GM19395 (cell line): Measurements from ENCODE around the gene EPB41L2.
"Not testable (repeated sequence)": the region's sequence is repeated elsewhere in the genome, so short reads cannot be mapped to it uniquely, and the experiment has no call there.

Experiments used
- ATAC-seq: cut with Tn5 transposase; IDR thresholded peaks from one replicate; pipeline ENCODE4 v1.9.1; 2021; ENCODE audit warnings: mild to moderate bottlenecking, moderate library complexity; ENCODE audit not compliant: unreplicated experiment

EPB41L2 gene

GRCh38 chr6:131063028-131063763 lies at the start of gene EPB41L2:
Gene EPB41L2 (minus strand): TSS chr6:131063245. CDS start chr6:130956485, 106,760 bp downstream.
- peak; percentile 70 for ATAC-seq

GRCh38 chr6:131112249-131112648 lies 49.2 kb upstream of the EPB41L2 start:
- ATAC-seq = no peak

- ATAC-seq = no peak
These were observed 44.1 kb upstream of the EPB41L2 start for GRCh38 chr6:131107151-131107550.

DNA sequence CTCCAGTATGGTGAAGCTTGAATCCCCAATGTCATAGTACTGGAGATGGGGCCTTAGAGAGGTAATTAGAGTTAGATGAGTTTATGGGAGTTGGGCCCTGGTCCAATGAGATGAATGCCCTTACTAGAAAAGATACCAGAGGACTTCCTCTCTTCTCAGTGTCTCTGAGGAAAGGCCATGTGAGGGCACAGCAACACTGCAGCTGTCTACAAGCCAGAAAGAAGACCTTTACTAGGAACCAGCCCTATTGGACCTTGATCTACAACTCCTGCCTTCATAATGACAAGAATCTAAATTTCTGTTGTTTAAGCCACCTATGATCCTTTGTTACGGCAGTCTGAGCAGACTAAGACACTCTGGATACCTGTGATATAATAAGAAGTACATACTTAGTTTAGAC lies 40.9 kb upstream of the EPB41L2 start:
- no peak for ATAC-seq

DNA sequence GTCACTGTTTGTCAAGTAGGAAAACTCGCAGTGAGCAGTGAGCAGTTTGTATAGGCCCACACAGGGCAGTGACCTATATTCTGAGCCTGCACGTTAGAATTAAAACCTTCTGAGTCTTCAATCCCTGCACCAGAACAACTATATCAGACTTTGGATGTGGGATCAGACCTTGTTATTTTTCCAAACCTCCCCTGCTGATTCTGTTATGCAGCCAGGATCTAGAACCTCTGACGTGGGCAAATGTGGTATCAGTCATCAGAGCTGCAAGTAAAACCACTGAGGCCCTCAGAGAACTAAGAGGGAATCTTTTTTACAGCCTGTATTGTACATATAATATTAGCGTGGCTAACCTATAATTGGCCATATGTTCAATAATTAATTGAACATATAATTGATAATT lies 40.3 kb upstream of the EPB41L2 start:
- ATAC-seq = no peak

GRCh38 chr6:131101911-131102680 lies 39.1 kb upstream of the EPB41L2 start:
- ATAC-seq = no peak

DNA sequence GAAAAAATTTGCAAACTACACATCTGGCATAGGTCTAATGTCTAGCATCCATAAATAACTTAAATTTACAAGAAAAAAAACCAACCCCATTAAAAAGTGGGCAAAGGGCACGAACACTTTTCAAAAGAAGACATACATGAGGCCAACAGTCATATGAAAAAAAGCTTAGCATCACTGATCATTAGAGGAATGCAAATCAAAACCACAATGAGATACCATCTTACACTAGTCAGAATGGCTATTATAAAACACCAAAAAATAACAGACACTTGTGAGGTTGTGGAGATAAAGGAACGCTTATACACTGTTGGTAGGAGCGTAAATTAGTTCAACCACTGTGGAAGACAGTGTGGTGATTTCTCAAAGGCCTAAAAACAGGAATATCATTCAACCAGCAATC lies 33.7 kb upstream of the EPB41L2 start:
- no peak for ATAC-seq

GRCh38 chr6:131093334-131093733 lies 30.3 kb upstream of the EPB41L2 start:
- ATAC-seq = no peak

DNA sequence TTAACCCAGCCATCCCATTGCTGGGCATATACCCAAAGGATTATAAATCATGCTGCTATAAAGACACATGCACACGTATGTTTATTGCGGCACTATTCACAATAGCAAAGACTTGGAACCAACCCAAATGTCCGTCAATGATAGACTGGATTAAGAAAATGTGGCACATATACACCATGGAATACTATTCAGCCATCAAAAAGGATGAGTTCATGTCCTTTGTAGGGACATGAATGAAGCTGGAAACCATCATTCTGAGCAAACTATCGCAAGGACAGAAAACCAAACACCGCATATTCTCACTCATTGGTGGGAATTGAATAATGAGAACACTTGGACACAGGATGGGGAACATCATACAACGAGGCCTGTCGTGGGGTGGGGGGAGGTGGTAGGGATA lies 28.9 kb upstream of the EPB41L2 start:
- ATAC-seq = not testable (repeated sequence)

DNA sequence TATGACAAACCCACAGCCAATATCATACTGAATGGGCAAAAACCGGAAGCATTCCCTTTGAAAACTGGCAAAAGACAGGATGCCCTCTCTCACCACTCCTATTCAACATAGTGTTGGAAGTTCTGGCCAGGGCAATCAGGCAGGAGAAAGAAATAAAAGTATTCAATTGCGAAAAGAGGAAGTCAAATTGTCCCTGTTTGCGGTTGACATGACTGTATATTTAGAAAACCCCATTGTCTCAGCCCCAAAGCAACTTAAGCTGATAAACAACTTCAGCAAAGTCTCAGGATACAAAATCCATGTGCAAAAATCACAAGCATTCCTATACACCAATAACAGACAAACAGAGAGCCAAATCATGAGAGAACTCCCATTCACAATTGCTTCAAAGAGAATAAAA lies 27.3 kb upstream of the EPB41L2 start:
- ATAC-seq = not testable (repeated sequence)

DNA sequence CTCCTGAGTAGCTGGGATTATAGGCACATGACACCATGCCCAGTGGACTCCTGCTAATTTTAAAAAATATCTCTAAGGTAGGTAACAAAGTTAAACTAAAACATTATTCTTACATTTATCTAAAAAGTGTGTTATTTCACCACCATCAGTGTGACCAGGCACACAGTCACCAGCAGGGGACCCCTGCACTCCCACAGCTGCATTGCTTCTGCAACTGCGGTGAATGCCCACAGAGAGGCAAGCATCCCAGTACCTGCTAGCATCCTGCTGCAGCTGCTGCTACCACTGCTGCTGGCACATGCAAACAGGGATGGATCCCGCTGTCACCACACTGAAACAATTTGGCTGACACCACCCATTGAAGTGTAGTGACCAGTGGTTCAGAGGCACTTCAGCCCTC lies 21.9 kb upstream of the EPB41L2 start:
- ATAC-seq = no peak

- no peak for ATAC-seq
These were observed 20.6 kb upstream of the EPB41L2 start for GRCh38 chr6:131083687-131084086.

- no peak for ATAC-seq
These were observed 19.3 kb upstream of the EPB41L2 start for GRCh38 chr6:131082335-131082734.

DNA sequence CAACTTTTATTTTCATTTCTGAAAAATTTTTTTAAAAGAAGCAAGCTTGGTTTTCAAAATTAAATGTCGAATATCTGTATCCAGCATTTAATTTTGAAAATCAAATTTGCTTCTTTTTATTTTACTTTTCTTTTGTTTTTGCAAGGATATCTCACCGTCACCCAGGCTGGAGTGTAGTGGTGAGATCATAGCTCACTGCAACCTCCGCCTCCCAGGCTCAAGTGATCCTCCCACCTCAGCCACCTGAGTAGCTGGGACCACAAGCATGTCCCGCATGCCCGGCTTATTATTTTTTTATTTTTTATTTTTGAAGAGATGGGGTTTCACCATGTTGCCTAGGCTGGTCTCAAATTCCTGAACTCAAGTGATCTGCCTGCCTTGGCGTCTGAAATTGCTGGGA lies 17.0 kb upstream of the EPB41L2 start:
- no peak for ATAC-seq

GRCh38 chr6:131073577-131073976 lies 10.5 kb upstream of the EPB41L2 start:
- no peak for ATAC-seq

DNA sequence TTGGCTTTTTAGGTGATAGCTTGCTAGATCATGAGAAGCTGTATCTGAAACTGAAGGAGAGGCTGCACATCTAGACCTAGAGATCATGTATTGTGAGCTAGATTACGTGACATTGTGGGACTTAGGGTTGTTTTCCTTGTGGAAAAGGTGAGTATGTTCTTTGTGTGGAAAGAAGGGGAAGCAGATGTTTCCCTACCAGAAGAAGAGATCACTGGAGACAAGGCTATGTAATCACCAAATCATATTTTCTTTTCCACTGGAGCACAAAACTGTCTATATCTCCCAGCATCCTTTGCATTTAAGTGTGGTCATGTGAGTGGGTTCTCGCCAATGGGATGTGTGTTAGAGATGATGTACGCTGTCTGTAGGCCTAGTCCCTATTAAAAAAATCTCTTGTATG lies 7.0 kb upstream of the EPB41L2 start:
- ATAC-seq = no peak

- ATAC-seq = no peak
These were observed 5.1 kb upstream of the EPB41L2 start for GRCh38 chr6:131068165-131068564.

DNA sequence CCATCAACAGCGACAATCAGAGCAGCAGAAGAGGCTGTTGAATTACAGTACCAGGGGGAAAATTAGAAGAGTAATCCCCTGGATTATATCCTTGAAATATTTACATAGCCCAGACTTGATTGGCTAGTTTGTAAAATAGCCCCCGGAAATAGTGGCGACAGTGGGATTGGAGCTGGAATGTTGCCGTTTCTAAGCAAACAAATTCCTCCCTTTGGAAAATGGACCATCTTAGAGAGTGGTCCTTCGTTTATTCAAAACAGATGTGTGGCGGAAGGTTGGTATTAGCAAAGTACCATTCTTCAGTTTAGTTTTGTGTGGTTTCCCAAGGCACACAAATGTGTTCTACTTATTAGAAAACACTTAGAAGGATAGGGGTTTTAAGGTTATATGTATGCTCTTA lies 4.5 kb upstream of the EPB41L2 start:
- ATAC-seq = no peak

DNA sequence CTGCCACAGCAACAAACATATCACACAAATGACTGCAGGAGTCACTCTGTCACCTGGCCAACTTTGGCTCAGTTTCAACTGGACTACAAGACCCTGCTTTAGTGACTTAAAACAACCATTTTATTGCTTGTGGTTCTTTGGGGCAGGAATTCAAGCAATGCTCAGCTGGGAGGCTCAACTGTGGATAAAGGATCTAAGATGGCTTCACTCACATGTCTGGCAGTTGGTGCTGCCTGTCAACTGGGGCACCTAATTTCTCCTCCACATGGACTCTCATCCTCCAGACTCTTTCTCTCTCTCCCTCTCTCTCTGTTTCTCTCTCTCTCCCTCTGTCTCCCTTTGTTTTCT lies 2.8 kb upstream of the EPB41L2 start:
- no peak for ATAC-seq

- ATAC-seq = no peak
These were observed 2.2 kb upstream of the EPB41L2 start for GRCh38 chr6:131065112-131065823.

- ATAC-seq = peak; percentile 8
These were observed 773 bp upstream of the EPB41L2 start for GRCh38 chr6:131063764-131064272.
